Lower leg skin (tissue), 4 donors: ENCODE data around the gene FAM236A. TPM values are rescaled to one million over a fixed set of nuclear protein-coding genes. Genes with fewer than 3 reads are reported as not detected.
A peak's percentile ranks its signal among the peaks of the same experiment; 100 is the strongest.
"Not testable (repeated sequence)": the region's sequence is repeated elsewhere in the genome, so short reads cannot be mapped to it uniquely, and the experiment has no call there.

ENCODE experiments used
- DNase-seq, 2 donors: peaks; one replicate each; pipeline ENCODE4 v3.0.0-alpha.2; 2019; ENCODE audit warnings: low spot score in 2 of 2
- H3K4me3 ChIP-seq: fragments of 200-600 bp; sonication (generic); 2 replicates; pipeline ENCODE4 v1.5.1; 2017; ENCODE audit warnings: mild to moderate bottlenecking, low read depth; ENCODE audit not compliant: poor library complexity, severe bottlenecking
- WGBS, 2 donors: methylation state at CpG; one replicate each; pipeline ENCODE4 v1.1.5; 2018; 5-methylcytosine and 5-hydroxymethylcytosine counted together
- intact Hi-C: fragments of 100-400 bp; cut with DNase I; formaldehyde crosslinking; loops from one replicate; pipeline ENCODE4 v1.15.0; 2023; ENCODE audit warnings: low total_unique reads
- total RNA-seq, 4 donors: library from RNA; depleted of rRNA; stranded (reverse); fragments of >200 nt; gene quantifications; one replicate each; pipeline ENCODE4 v1.1.0, GENCODE V29; 2016

FAM236A gene
- total RNA-seq, result not detected

DNA sequence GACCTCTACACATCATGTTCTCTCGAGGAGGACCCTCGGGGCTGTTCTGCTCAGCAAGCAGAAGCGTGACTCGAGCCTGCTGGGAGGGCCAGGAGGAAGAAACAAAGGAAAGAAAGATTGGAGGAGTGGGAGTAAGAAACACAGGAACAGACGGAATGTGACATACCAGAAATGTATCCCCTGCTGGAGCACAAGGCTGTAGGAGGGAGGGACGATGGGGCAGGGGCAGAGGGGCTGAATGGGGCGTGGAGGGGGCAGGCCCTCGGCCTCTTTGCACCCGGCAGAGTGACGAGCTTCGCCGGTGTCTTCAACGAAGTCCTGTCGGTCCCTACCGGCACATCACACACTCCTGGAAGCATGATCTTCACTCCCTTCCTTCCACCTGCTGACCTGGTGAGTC lies at the start of gene FAM236A:
Gene FAM236A (plus strand): TSS at position 301 of the 400 bp plus-strand sequence. CDS start 57 bp downstream, at position 358.
- WGBS, 2 donors, result no CpG with 5 or more reads among the region's 15 CpGs
- DNase-seq, H3K4me3 ChIP-seq, intact Hi-C loops: not testable (repeated sequence)

DNA sequence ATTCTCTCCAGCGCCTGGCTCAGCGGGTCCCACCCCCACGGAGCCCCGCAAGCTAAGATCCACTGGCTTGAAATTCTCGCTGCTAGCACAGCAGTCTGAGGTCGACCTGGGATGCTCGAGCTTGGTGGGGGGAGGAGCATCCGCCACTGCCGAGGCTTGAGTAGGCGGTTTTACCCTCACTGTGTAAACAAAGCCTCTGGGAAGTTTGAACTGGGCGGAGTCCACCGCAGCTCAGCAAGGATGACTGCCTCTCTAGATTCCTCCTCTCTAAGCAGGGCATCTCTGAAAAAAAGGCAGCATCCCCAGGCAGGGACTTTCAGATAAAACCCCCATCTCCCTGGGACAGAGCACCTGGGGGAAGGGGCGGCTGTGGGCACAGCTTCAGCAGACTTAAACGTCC lies 48.3 kb upstream of the FAM236A start:
- WGBS, 2 donors, result no CpG with 5 or more reads among the region's 14 CpGs
- DNase-seq, H3K4me3 ChIP-seq, intact Hi-C loops: not testable (repeated sequence)

DNA sequence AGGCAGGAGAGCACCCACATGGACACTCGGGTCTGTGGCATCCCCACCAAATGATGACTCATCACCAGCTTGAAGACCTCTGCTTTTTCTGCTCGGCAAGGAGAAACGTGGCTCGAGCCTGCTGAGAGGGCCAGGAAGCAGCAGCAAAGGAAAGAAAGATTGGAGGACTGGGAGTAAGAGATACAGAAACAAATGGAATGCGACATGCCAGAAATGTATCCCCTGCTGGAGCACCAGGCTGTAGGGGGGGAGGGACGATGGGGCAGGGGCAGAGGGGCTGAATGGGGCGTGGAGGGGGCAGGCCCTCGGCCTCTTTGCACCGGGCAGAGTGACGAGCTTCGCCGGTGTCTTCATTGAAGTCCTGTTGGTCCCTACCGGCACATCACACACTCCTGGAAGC lies 25.7 kb upstream of the FAM236A start, which contains the start of gene FAM236C:
Gene FAM236C (plus strand): TSS at position 301 of the 400 bp plus-strand sequence. CDS start 100 bp downstream, outside the sequence.
- intact Hi-C loops, H3K4me3 ChIP-seq, DNase-seq: not testable (repeated sequence)
- WGBS, 2 donors, result no CpG with 5 or more reads among the region's 13 CpGs

DNA sequence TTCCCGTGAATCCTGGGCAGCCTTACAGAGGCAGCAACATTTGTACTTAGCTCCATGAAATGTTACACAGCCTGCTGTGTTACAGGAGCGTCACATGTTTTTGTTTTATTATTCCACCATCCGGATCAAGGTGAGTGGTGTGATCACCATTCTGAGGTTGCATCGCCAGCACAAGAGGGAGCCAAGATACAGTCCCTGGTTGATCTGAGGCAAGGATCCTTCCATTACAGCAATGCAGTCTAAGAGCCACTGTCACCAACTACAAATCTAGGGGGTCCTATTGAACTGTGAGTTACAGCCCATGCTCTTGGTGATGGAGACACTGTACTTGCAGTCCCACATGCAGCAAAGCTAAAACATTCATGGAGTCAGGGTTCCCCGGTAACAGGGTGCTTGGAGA lies 21.9 kb upstream of the FAM236A start:
- 85 to 89% methylated on average over 2 to 3 of the region's 5 CpGs for WGBS, 2 donors
- H3K4me3 ChIP-seq, intact Hi-C loops: not testable (repeated sequence)
- peak in 1 of 2 donors; percentile 3 for DNase-seq

DNA sequence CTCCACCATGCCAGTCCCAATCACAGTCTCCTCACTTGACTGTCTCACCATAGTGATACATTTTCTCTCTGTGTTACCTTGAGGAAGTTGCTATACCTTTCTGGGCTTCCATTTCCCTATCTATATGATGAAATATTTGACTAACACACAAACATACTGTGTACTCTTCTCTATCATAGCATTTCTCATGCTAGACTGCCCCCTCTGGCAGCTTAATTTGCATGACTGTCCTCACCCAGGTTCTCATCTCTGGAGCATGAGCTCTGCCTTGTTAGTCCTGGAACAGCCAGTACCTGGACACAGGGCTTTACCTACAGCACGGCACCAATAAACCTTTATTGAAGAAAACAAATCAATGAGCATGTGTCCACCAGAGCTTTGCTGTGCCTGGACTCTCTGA lies 5.7 kb upstream of the FAM236A start:
- DNase-seq, intact Hi-C loops, H3K4me3 ChIP-seq: not testable (repeated sequence)
- no CpG with 5 or more reads among the region's 1 CpG for WGBS, 2 donors

DNA sequence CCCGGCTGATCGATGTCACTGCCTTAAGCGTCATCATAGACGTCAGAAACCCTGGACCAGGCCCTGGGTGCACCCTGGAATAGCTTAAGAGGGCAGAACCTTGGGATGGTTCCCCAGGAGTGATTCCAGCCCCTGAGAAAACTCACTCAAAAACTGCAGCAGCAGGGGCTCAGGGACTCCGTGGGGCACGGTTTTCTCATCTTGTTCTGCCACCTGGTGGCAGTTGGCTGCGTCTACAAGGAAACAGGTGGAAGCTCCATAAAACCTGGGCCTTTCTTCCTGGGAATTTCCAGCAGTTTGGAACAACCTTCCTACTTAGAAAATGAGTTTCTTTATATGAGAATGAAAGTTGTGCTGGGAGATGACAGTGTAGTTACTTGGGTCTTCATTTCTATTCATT lies 1.6 kb upstream of the FAM236A start:
- not testable (repeated sequence) for DNase-seq
- no CpG with 5 or more reads among the region's 7 CpGs for WGBS, 2 donors

DNA sequence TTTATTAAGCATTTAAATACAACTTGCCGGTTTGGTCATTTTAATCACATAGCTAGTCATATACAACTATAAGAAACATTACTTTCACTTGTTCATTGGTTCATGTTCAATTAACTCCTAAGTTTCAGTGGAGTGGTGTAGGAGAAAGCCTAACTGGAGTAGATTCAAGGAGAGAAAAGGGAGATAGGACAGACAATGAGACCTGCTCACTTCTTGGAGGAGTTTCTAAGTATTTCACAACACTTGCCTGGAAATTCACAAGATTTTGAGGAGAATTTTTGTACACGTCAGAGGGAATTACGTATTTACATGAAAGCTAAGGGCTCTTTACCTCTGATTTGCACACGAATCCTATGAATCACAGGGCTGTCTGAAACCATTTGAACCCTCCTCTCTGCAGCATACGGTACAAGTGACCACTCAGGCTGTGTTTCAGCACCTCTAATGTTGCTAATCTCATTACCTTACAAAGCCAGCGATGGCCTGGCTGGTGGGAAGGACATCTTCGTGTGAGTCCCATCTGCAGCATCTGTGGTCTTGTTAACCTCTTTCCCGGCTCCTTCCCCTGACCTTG lies 1.0 kb upstream of the FAM236A start:
- no CpG with 5 or more reads among the region's 8 CpGs for WGBS, 2 donors

More for the DNA sequence above, 1.6 kb upstream of the FAM236A start:
- intact Hi-C loops, H3K4me3 ChIP-seq: not testable (repeated sequence)

DNA sequence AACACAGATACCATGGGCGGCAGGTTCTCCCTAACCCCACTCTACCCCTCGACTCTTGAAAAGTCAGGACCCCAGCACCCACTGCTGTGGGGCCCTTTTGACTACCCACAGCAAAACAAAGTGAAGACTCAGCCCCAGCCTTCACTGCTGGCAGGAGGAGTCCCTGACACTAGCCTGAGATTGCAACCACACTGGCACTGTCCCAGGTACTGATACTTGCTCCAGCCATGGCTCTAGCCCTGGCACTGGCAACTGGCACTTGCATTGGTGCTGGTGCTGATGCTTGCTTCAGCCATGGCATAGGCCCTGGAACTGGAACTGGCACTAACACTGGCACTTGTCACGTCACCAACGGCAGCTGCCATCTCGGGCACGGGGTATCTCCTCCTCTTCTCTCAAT lies 4.3 kb downstream of the FAM236A start:
- DNase-seq, H3K4me3 ChIP-seq, intact Hi-C loops: not testable (repeated sequence)
- no CpG with 5 or more reads among the region's 6 CpGs for WGBS, 2 donors

More for the DNA sequence above, 1.0 kb upstream of the FAM236A start:
- intact Hi-C loops, H3K4me3 ChIP-seq, DNase-seq: not testable (repeated sequence)

DNA sequence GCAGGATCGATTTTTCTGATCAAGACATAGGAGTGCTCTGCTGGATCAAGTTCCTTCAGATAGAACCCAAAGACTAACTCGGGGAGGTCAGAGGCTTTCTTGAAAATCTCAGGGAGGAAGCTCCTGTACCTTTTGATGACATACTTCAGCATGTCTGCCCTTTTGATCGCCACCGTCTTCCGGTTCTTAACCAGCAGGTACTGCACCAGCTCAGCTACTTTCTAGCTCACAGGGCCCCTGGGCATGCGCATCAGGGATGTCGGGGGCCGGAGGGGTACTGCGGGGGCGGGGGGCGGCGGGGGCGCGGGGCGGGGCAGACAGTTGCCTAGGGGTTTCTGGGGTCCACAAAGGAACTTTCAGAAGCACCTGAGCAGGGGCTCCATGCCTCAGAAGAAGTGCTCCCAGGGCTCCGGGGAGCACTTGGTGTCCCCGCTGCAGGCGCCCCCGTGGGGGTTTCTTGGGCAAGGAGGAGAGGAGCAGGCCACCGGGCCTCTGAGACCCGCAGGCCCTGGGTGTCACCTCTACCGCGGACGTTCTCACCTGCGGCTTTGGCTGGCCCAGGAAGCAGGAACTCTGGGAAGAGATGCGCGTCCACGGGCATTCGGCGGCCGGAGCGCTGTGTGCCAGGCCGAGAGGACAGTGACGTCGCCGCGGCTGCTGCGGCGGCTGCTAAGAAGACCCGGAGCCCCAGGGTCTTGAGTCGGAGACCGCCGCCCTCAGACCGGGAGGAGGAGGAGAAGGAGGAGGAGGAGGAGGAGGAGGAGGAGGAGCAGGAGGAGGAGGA lies 5.2 kb downstream of the FAM236A start:
- no CpG with 5 or more reads among the region's 44 CpGs for WGBS, 2 donors
- DNase-seq, intact Hi-C loops, H3K4me3 ChIP-seq: not testable (repeated sequence)

DNA sequence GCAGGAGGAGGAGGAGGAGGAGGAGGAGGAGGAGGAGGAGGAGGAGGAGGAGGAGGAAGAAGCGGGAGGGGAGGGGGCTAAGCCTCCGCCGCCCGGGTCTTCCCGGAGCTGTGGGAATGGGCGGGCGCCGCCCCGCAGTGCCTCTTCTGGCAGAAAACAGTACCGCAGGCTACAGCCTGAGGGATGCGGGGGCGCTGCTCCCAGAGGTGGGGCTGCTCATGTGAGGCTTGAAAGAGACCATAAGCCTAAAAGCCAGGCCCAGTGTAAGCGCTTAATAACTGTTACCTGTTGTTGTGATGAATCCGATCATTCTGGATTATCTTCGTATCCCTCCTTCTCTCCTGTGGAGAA lies 5.8 kb downstream of the FAM236A start, which contains the start of gene DMRTC1:
Gene DMRTC1 (minus strand): TSS at position 19 of the 351 bp plus-strand sequence. CDS start 68,143 bp downstream, outside the sequence.
- intact Hi-C loops, DNase-seq, H3K4me3 ChIP-seq: not testable (repeated sequence)
- WGBS, 2 donors, result no CpG with 5 or more reads among the region's 15 CpGs

DNA sequence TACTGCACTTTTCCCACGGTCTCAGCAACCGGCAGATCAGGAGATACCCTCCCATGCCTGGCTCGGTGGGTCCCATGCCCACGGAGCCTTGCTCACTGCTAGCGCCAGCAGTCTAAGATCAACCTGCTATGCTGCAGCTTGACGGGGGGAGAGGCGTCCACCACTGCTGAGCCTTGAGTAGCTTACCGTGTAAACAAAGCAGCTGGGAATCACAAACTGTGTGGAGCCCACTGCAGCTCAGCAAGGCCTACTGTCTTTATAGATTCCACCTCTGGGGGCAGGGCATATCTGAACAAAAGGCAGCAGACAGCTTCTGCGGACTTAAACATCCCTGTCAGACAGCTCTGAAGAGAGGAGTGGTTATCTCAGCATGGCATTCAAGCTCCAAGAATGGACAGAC lies 22.0 kb downstream of the FAM236A start:
- intact Hi-C loops, result not testable (repeated sequence)

DNA sequence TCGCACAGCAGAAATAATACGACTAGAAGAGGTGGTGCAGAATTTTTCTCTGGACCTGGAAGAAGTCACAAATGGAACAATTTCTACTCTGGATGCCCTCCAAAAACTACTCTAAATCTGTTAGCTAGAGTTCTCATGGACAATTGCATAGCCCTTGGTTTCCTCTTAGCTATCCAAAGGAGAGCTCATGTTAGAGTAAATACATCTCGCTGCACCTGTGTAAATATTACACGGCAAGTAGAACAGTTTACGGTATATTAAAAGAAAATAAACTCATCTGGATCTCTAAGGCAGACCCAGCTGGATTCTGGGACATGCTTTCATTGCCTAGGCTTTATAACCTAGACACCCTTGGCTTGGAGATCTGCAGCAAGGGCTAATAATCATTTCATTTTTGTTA lies 33.9 kb downstream of the FAM236A start:
- H3K4me3 ChIP-seq, DNase-seq, intact Hi-C loops: not testable (repeated sequence)
- WGBS, 2 donors, result no CpG with 5 or more reads among the region's 5 CpGs

More for the DNA sequence above, 22.0 kb downstream of the FAM236A start:
- H3K4me3 ChIP-seq, DNase-seq: not testable (repeated sequence)
- WGBS, 2 donors, result no CpG with 5 or more reads among the region's 9 CpGs

DNA sequence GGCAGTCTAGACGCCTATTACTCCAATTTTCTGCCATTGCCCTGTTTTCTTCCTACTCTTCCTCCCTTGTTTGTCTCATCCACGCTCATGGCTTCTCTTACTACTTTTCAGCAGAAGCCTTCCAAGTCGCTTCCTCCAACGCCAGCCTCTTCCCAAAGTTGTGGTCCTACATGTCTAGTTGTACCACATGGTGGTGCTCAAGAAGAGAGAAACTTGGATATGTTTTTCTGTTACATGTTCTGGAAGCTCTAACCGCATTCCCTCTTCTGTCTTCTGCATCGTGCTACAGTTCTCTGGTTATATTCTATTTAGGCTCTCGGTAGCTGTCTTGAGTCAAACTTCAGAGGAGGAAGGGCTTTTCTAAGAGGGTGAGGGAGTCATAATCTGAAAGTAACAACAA lies 36.9 kb downstream of the FAM236A start:
- intact Hi-C loops, H3K4me3 ChIP-seq, DNase-seq: not testable (repeated sequence)
- WGBS, 2 donors, result no CpG with 5 or more reads among the region's 7 CpGs

DNA sequence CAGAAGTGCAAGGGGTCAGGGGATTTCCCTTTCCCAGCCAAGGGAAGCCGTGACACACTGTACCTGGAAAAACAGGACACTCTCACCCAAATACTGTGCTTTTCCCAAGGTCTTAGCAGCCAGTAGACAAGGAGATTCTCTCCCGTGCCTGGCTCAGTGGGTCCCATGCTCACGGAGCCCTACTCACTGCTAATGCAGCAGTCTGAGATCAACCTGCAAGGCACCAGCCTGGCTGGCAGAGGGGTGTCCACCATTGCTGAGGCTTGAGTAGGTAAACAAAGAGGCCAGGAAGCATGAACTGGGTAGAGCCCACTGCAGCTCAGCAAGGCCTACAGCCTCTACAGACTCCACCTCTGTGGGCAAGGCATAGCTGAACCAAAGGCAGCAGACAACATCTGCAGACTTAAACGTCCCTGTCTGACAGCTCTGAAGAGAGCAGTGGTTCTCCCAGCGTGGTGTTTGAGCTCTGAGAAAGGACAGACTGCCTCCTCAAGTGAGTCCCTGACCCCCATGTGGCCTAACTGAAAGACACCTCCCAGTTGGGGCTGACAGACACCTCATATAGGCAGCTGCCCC lies 43.0 kb downstream of the FAM236A start:
- 57 to 66% methylated on average over 2 to 5 of the region's 5 CpGs for WGBS, 2 donors
- H3K4me3 ChIP-seq, intact Hi-C loops, DNase-seq: not testable (repeated sequence)
